ENCODE data around the gene WNT3A. TPM values are rescaled to one million over a fixed set of nuclear protein-coding genes. Genes with fewer than 3 reads are reported as not detected.
A peak's percentile ranks its signal among the peaks of the same experiment; 100 is the strongest.

The WNT3A gene
- total RNA-seq, 1 experiment from 2014 or later = 0.31 TPM

DNA sequence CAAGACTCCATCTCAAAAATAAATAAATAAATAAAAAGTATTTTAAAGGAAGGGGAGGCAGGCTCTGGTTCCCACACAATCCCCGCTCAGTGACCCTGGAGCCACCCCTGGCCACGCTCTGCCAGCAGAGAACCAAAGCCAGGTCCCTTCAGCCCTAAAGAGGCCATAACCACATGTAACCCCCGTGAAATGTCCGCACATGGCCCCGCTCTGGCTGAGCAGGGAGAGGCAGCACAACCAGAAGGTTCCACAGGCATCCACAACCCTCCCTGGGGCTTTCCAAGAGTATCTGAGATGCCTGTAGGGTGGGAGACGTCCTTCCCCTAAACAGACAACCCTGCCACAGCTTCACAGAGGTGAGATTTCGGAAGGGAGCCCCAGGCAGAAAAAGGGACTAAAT, 74.3 kb downstream of the WNT3A start:
- H3K4me3 ChIP-seq (ENCODE audit: insufficient read depth, low read depth, low read length) = peak overlapping the region; percentile 100
- H3K36me3 ChIP-seq (replicated peaks; ENCODE audit: control insufficient read depth, insufficient read depth, low read length) = no peaks in the 10 kb centered on the region; the same call in 1 of the 2 replicates
- DNase-seq = no peak
- H3K27me3 ChIP-seq (ENCODE audit: control insufficient read depth, insufficient read depth, low read length) = peaks cover 21% of the 10 kb centered on the region

DNA sequence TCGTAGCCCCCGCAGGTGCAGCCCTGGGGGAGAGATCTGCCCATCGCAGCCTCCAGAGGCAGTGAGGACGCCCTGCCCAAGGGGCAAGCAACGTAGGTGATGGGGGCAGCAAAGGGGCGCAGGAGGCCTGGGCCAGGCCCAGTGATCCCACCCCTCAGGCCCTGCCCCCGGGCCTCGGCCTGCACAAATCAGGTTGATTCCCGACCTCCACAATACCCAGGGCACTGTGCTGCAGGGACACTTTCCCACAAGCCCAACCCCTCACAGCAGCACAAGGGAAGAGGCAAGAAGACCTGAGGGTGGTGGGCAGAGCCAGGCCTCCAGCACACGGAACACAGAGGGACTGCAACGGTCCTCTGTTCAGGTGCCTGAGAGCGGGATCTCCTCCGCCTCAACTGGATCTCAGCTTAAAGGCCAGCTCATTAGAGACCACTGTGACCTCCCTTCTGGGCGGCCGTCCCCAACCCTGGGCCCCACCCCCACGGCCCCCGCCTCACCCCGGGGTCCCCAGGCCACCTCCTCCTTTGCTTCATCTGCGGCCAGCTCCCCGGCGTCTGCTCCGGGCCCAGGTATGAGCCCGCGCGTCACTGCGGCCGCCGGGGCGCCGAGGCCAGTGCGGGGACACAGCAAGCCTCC, 74.9 kb downstream of the WNT3A start:
- H3K4me3 ChIP-seq (ENCODE audit: insufficient read depth, low read depth, low read length) = peak overlapping the region; percentile 100
- peaks cover 19% of the 10 kb centered on the region for H3K27me3 ChIP-seq (ENCODE audit: control insufficient read depth, insufficient read depth, low read length)
- peak; percentile 89 for DNase-seq
- H3K36me3 ChIP-seq (replicated peaks; ENCODE audit: control insufficient read depth, insufficient read depth, low read length) = no peaks in the 10 kb centered on the region; the same call in 1 of the 2 replicates

DNA sequence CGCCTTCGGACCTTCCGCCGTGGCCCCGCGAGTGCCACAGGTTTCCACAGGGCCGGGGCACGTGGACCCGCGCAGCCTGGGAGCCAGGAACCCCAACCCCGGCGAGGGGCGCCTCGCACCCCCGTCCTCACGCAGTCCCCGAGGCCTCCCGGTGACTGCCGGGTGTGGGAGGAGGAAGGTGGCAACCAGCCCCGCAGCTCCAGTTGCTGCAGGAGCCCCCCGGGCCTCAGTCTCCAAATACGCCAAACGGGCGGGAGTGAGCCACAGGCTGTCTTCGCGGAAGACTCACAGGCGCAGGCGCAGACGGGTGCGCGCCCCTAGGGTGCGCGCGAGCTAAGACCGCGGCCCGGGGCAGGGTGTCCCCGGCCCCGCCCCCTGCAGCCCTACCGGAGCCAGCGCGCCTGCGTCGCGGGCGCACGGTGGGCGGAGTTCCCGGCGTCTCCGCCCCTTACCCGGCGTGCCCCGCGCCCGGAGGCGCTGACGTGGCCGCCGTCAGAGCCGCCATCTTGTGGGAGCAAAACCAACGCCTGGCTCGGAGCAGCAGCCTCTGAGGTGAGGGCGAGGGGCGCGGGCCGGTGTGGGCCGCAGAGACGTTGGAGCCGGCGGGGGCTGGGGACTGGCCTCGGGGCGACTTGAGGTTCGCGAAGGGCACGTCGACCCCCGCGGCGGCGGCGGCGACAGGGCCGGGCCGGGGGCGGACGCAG, 75.6 kb downstream of the WNT3A start, which contains the start of gene ARF1:
Gene ARF1 (plus strand): TSS at position 495 of the 704 bp plus-strand sequence. CDS start 14,407 bp downstream, outside the sequence.
- Histone ChIP-seq H3K27me3 (ENCODE audit: control insufficient read depth, insufficient read depth, low read length) (peaks cover 13% of the 10 kb centered on the region), H3K4me3 (ENCODE audit: insufficient read depth, low read depth, low read length) (peak within 1 kb of the TSS; percentile 100), H3K36me3 (replicated peaks; ENCODE audit: control insufficient read depth, insufficient read depth, low read length) (no peaks in the 10 kb centered on the region; the same call in 1 of the 2 replicates)
- peak; percentile 100 for DNase-seq

DNA sequence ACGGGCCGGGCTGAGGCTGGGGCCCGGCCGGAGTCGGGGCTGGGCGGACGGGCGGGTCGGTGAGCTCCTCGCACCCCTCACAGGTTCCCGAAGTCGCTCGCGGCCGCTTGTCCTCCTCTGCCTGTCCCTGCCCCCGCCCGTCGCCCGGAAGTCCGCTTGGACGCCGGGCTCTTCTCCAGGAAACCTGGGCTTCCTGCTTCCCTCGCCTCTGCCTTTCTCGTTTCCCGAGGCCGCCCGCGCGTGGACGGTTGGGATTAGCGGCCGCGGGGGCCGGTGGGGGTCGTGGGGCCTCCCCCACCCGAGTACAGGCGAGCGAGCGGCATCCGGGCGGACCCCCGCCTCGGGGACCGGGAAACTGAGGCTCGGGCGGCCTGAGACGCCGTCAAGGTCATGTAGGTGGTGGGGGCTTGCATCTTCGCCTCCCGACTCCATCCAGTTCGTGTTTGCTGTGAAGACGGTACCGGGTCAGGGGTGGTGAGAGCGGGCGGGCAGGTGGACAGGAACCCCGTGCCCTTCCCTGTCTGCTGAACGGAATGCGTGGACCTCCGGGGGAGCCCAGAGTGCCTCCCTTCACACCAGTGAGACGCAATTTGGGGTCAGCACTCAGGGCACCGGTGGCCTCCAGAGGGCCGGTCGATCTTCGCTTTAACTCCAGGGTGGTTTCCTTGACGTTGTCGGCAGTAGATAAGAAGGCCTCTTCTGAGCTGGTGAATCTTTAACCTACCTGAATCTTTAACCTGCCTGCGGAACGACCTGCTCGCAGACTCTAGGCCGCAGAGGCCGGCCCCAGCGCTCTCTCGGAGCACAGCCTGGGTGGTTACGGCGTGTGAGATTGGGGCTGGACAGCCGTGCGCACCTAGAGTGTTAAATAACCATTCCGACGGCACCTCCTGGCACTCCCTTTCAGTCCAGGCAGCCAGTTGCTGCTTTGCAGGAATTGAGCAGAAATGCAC, 76.4 kb downstream of the WNT3A start:
- Histone ChIP-seq H3K36me3 (replicated peaks; ENCODE audit: control insufficient read depth, insufficient read depth, low read length) (no peaks in the 10 kb centered on the region; the same call in none of the 2 replicates), H3K27me3 (ENCODE audit: control insufficient read depth, insufficient read depth, low read length) (peaks cover 6% of the 10 kb centered on the region), H3K4me3 (ENCODE audit: insufficient read depth, low read depth, low read length) (peak overlapping the region; percentile 100)
- peak; percentile 80 for DNase-seq

DNA sequence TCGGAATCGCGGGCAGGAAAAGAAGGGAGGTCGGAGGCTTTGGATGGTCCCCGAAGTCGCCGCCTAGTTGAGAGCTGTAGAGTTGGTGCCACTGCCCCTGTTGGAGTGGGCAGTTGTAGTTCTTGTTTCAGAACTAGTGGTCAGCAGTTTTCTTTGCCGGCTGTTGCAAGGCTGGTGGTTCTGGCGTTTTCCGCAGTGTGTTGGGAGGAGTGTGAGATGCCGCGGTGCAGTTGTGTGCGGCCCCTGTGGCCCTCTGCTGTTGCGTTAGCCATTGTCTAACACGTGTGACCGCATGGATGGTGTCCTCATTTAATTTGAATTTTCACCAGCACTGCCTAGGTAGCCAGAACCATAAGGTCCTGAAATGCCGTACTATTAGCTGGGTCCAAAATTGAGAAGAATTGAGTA, 77.1 kb downstream of the WNT3A start:
- H3K36me3 ChIP-seq (replicated peaks; ENCODE audit: control insufficient read depth, insufficient read depth, low read length) = no peaks in the 10 kb centered on the region; the same call in none of the 2 replicates
- DNase-seq = no peak
- H3K27me3 ChIP-seq (ENCODE audit: control insufficient read depth, insufficient read depth, low read length) = peaks cover 3% of the 10 kb centered on the region
- H3K4me3 ChIP-seq (ENCODE audit: insufficient read depth, low read depth, low read length) = peak overlapping the region; percentile 100

DNA sequence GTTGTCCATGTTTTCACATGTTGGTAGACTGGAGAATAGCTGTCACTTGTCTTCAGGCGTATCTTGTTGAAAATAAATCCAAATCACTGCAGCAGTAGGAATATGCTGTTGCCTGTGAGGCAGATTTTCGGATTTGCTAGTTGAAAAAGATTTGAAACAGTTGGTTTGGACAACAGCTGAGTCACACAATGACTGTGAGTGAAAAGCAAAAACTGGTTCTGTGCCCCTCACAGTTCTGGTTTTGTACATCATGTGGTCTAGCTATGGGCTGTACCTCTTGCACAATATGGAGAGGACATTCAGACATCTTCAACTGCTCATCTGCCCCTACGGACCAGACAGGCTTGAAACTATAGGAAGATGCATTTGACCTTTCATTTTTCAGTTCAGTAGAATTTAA, 77.5 kb downstream of the WNT3A start:
- Histone ChIP-seq H3K4me3 (ENCODE audit: insufficient read depth, low read depth, low read length) (peak overlapping the region; percentile 100), H3K36me3 (replicated peaks; ENCODE audit: control insufficient read depth, insufficient read depth, low read length) (no peaks in the 10 kb centered on the region; the same call in none of the 2 replicates), H3K27me3 (ENCODE audit: control insufficient read depth, insufficient read depth, low read length) (peaks cover 3% of the 10 kb centered on the region)
- no peak for DNase-seq

DNA sequence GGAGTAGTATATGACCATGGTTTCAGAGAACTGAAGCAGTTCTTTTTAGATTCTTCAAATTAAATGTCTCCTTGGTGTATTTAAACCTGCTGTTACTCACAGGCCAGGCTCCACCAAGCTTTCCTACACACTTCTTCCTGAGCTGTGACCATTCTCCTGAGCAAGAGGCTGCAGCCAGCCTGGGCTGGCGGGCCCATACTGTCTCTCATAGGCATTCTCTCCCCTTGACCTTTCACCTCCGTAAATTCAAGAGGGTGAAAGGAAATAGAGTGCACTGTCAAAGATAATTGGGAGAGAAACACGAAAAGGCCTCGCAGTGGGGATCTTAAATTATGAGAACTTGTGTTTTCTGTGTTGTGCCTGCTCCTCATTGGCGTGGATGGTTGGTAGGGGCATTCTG, 78.0 kb downstream of the WNT3A start:
- H3K4me3 ChIP-seq (ENCODE audit: insufficient read depth, low read depth, low read length) = no peak overlapping the region
- peaks cover 1% of the 10 kb centered on the region; the same call in 1 of the 2 replicates for H3K27me3 ChIP-seq (ENCODE audit: control insufficient read depth, insufficient read depth, low read length)
- no peak for DNase-seq
- H3K36me3 ChIP-seq (replicated peaks; ENCODE audit: control insufficient read depth, insufficient read depth, low read length) = no peaks in the 10 kb centered on the region; the same call in none of the 2 replicates

DNA sequence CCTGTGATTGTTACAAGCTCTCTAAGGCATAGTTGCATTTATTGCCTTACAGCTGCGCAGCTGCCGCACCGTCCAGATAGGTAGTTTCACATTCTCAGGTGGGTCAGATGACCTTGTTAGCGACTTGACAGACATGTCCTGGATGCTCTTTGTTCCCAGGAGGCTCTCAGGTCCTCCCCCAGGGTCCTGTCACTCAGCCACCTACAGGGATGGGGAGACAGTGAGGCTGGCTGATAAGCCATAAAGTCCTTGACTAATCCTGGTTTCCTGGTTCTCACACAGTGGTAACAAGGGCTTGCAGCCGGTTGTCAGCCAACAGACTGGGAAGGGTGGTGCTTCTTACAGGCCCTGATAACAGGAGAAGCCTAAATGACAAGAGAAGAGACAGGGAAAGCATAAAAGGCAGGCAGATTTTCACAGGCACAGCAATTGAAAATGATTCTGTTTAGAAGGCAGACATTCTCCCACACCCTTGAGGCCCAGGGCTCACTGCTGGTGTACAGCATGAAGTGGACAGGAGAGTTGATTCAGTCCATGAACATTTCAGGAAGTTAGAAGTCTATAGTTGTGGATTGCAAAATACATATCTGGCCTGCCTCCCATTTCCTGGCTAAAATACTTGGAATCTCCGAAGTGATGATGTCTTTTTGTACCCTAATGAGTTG, 78.6 kb downstream of the WNT3A start:
- H3K36me3 ChIP-seq (replicated peaks; ENCODE audit: control insufficient read depth, insufficient read depth, low read length) = no peaks in the 10 kb centered on the region; the same call in none of the 2 replicates
- 0 out of 2 replicates have a peak, but pooled peaks cover 1% of the 10 kb centered on the region for H3K27me3 ChIP-seq (ENCODE audit: control insufficient read depth, insufficient read depth, low read length)
- no peak overlapping the region for H3K4me3 ChIP-seq (ENCODE audit: insufficient read depth, low read depth, low read length)
- DNase-seq = peak; percentile 78

DNA sequence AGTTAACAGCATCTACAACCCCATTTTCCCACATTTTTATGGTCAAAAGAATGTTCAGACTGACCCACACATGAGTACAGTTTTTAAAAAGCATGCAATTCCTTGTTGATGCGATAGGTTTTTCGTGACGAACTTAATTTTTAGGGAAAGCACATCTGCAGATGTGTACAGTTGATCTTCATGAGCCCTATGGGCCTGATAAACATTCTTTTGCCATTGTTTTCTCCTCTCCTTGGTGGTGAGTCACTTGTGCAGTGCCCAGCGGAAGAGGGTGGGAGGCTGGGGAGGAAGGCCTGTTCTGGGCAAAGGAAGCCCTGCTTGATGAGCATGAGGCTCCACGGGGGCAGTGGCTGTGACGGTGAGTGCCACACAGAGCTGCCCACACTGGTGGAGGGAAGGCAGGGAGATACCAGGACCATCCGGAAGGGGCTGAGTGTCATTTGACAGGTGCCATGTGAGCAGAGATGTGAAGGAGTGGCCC, 81.0 kb downstream of the WNT3A start:
- H3K36me3 ChIP-seq (replicated peaks; ENCODE audit: control insufficient read depth, insufficient read depth, low read length) = no peaks in the 10 kb centered on the region; the same call in none of the 2 replicates
- H3K27me3 ChIP-seq (ENCODE audit: control insufficient read depth, insufficient read depth, low read length) = no peaks in the 10 kb centered on the region
- DNase-seq = no peak
- H3K4me3 ChIP-seq (ENCODE audit: insufficient read depth, low read depth, low read length) = no peak overlapping the region

DNA sequence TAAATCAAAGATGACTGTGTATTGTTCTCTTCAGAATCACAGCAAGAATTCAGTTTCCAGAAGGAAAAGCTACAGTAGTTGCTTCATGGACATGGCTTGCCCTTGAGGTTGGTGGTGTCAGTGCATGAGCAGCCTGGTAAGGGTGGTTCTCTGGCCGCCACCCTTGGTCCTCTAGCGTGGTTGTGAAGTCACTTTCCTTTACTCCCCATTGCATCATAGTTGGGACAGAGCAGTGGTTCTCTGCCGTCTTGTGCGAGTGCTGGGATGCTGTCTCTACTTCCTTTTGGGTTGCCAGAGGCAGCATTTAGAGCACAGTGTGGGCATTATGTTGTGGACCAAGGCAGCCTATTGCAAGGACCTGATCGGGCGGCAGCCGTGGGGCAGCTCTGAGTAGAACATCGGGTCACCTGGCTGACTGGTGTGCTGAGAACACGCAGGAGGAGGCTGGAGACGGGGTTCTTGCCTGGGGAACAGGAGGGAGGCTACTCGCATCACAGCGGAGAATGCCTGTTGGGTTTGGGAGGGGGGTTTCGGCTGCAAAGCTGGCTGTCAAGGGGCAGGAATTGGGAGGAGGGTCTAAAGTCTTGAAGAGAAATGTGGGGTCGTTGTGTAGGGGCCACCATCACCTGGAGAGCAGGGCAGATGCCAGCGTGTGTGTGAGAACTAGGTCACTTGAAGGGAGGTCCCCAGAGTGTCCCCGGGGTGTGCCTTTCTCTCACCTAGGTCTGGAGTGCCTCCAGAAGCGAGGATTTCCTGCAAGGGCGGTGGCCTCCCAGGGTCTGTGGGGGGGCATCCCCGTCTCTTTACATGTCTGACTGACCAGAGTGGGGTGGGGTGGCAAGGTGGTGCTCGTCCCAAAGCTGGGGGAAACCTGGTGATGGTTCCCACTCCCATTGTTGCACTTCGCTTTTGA, 82.0 kb downstream of the WNT3A start:
- no peak for DNase-seq
- H3K4me3 ChIP-seq (ENCODE audit: insufficient read depth, low read depth, low read length) = no peak overlapping the region
- H3K36me3 ChIP-seq (replicated peaks; ENCODE audit: control insufficient read depth, insufficient read depth, low read length) = no peaks in the 10 kb centered on the region; the same call in none of the 2 replicates
- H3K27me3 ChIP-seq (ENCODE audit: control insufficient read depth, insufficient read depth, low read length) = no peaks in the 10 kb centered on the region

DNA sequence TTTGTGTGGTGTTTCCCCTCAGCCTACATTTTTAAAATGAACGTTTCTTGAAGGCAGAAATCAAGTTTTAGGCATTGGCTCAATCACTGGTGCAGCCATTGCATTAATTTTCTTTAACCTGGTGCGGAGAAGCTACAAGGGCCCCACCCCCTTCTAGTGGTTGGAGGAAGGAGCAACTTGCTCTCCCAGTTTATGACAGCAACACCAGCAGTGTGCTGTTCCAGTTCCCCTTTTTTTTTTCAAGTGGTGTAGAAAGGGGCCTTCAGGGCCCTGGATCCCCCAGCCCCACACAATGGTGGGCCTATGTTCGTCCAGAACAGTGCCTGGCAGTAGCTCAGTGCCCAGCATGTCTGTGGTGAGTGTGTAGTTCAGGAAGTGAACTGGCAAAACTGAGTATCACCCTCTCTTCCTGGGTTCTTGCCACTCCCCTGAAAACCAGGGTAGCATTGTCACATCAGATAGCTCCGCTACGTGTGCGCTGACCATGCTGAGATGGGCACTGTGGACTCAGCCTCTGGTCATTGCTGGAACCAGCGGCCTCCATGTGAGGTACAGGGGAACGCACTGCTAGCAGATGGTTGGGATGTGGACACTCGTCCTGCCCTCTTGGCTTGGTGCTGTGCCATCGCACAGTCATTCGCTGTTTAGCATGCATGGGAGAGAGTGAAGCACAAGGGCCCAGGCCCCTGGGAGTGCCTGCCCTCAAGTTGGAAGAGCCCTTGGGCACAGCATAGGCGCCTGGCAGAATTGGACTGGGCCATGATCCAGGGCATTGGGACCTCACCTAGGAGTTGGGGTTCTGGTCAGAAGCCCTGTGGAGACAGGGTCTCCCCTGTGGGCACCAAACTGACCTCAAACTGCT, 83.0 kb downstream of the WNT3A start:
- no peaks in the 10 kb centered on the region for H3K27me3 ChIP-seq (ENCODE audit: control insufficient read depth, insufficient read depth, low read length)
- H3K36me3 ChIP-seq (replicated peaks; ENCODE audit: control insufficient read depth, insufficient read depth, low read length) = no peaks in the 10 kb centered on the region; the same call in 1 of the 2 replicates
- H3K4me3 ChIP-seq (ENCODE audit: insufficient read depth, low read depth, low read length) = no peak overlapping the region
- DNase-seq = no peak

DNA sequence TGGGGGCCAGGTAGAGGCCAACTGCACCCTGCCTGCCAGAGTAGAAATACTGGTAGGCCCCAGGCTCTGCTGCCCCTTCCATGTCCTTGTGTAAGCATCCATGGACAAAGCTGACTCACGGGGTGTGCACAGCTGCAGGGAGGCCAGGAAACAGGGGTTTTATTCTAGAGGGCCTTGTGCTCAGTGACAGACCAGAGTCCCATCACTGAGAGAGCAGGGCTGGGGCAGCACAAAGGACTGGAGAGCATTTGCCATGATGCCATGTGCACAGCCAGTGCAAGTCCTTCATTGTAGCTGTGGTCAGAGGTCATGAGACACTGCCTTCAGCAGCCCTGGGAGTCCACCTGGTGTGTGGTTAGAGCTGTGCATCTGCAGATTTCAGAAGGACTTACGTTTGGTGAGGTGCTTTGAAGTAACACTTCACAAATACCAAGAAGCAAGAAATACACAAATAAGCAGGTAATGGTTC, 83.8 kb downstream of the WNT3A start:
- Histone ChIP-seq H3K27me3 (ENCODE audit: control insufficient read depth, insufficient read depth, low read length) (no peaks in the 10 kb centered on the region), H3K4me3 (ENCODE audit: insufficient read depth, low read depth, low read length) (no peak overlapping the region), H3K36me3 (replicated peaks; ENCODE audit: control insufficient read depth, insufficient read depth, low read length) (no peaks in the 10 kb centered on the region; the same call in 1 of the 2 replicates)
- DNase-seq = no peak
